Kidney (tissue), 14 donors: ENCODE results near the gene CMTM5. TPM values are rescaled to one million over a fixed set of nuclear protein-coding genes. Genes with fewer than 3 reads are reported as not detected.

Source experiments
- DNase-seq, 5 donors: peaks; one replicate each; pipeline ENCODE4 v3.0.0-alpha.2; 2013 to 2020
- FAIRE-seq: peaks from 2 replicates; lab custom pipeline; 2012; peaks lifted over from hg19 to GRCh38; lab: Jason Lieb, UNC
- H3K27ac ChIP-seq, 2 donors: one replicate each; pipeline ENCODE4 v1.7.0; 2013; ENCODE audit warnings: low read depth in 2 of 2, low read length in 2 of 2, inconsistent platforms in 1 of 2
- H3K27me3 ChIP-seq: one replicate; pipeline ENCODE4 v1.7.1; 2013; ENCODE audit warnings: low read length, inconsistent platforms; ENCODE audit not compliant: control insufficient read depth, insufficient read depth
- H3K36me3 ChIP-seq, 3 donors: one replicate each; pipeline versions ENCODE4 v1.7.0 to v1.7.1; 2013; ENCODE audit warnings: low read length in 3 of 3, control low read depth in 1 of 3, inconsistent platforms in 1 of 3; ENCODE audit not compliant: insufficient read depth in 3 of 3, control insufficient read depth in 2 of 3
- H3K4me1 ChIP-seq, 3 donors: one replicate each; pipeline versions ENCODE4 v1.7.0 to v1.7.1; 2013; ENCODE audit warnings: low read length in 3 of 3, inconsistent platforms in 1 of 3, low read depth in 1 of 3; ENCODE audit not compliant: control insufficient read depth in 2 of 3, insufficient read depth in 2 of 3
- H3K4me3 ChIP-seq, 3 donors: one replicate each; pipeline versions ENCODE4 v1.7.0 to v1.8.1; 2013; ENCODE audit warnings: low read length in 3 of 3, control low read depth in 1 of 3, inconsistent platforms in 1 of 3
- H3K9ac ChIP-seq, 3 donors: one replicate each; pipeline versions ENCODE4 v1.7.0 to v1.7.1; 2013; ENCODE audit warnings: low read length in 3 of 3, control low read depth in 1 of 3, inconsistent platforms in 1 of 3
- H3K9me3 ChIP-seq, 3 donors: one replicate each; pipeline versions ENCODE4 v1.7.0 to v1.7.1; 2013; ENCODE audit warnings: low read length in 3 of 3, control low read depth in 1 of 3, inconsistent platforms in 1 of 3; ENCODE audit not compliant: control insufficient read depth in 2 of 3, insufficient read depth in 1 of 3
- intact Hi-C: fragments of 100-400 bp; cut with DNase I; formaldehyde crosslinking; loops from one replicate; pipeline ENCODE4 v1.11.1; 2022
- polyA plus RNA-seq: library from polyadenylated mRNA; stranded (reverse); fragments of 350-450 nt; fragmentation: Illumina TruSeq; extraction: RNeasy Lipid Tissue Mini Kit (QIAGEN cat#74804); gene quantifications from one replicate; pipeline ENCODE4 v1.2.3, GENCODE V29; 2014; ENCODE audit warnings: low read depth, low replicate concordance; ENCODE audit not compliant: insufficient read depth
- total RNA-seq: library from RNA; stranded (reverse); fragmentation: NEBNext Ultra II Directional; extraction: Animal tissue kit (Norgen Biotek cat#: 25700); gene quantifications from one replicate; pipeline ENCODE4 v1.2.1, GENCODE V29; 2021
- TF ChIP-seq, protein P1 (sequence below): IDR thresholded peaks from 3 replicates; pipeline ENCODE4 v1.5.1; 2012; ENCODE audit warnings: mild to moderate bottlenecking, moderate library complexity, borderline replicate concordance; ENCODE audit not compliant: insufficient read depth; ENCODE audit errors: extremely low read depth
- donor health status: control.
- donor health status: control.
- donor health status: control.
- donor health status: control.
- donor health status: control.
- donor health status: DM: yes; HTN: yes; CAD: no.
- donor health status: Normal renal cell carcinoma (clear cell type).

CMTM5 gene
- total and polyA plus RNA-seq, 2 donors from 2014 or later, result 0.54 to 1.1 TPM

DNA sequence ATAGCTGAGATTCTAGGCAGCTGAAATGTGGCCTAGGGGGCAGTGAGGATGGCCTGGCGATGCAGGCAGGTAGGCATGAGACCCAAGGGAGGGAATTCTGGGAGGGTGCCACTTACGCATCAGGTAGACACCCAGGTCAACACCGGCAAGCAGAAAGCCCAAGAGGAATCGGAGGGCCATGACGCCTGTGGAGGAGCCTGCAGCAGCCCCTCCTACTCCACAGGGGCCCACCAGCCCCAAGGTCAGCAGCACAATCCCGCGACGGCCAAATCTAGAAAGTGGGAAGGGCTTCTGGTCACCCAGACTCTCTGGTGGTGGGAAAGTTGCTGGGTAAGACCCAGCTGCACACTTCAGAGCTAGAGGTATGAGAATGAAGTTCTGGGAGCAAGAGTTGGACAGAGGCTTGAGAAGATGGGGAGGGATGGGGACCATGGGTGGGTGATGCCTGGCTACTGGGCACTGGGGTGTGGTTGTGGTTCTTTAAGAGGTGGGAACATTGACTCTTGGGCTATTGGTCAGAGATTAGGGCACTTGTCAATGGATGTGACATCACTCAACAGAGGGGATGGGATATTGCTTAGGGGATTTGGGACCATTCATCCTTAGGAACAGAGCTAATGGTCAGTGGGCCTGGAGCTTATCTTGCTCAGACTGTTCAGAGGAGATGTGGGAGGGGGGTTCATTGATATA lies 27.5 kb upstream of the CMTM5 start:
- no peaks in the 10 kb centered on the region for H3K9me3 ChIP-seq

DNA sequence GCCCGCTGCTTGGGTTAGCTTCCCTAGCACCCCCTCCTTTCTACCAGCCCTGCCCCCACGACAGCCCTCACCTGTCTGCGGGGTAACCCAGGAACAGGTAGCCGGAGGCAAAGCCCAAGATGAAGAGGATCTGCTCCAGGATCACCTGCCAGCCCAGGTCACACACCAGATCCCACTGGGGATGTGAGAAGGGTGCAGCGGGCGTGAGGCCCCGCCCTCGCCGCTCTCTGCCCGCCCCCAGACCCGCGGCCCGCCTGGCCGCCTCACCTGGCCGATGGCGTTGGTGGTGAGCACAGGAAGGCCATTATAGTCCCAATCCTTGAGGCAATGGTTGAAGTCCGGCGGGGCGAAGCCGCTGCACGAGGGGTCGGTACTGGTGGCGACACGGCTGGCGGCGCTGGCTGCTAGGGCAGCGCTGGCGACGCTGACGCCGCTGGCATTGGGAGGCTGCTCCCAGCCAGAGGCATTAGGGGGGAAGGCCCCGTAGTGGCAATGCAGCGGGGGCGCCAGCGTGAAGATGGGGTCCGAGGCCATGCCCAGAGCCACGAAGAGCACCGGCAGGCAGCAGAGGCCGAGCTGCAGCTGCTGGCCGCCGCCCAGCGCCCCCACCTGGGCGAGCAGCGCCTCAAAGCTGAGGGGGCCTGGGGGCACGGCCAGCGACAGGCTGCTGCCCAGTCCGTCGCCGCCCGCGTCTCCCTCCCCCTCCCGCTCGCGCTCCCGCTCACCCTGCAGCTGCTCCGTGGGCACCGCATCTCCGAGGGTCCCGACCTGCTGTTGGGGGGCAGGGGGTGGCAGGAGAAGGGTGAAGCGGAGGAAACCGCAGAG lies 25.0 kb upstream of the CMTM5 start:
- Histone ChIP-seq H3K36me3 (no peaks in the 10 kb centered on the region), H3K9me3 (no peaks in the 10 kb centered on the region), H3K27ac (no peak overlapping the region), H3K4me1 (peaks cover 0 to 7% (median 0%) of the 10 kb centered on the region in 3 donors), H3K4me3 (peak overlapping the region; percentile 32 to 73 (median 66)), H3K9ac (peak overlapping the region in 2 of 3 donors; percentile 20 to 68), H3K27me3 (no peaks in the 10 kb centered on the region)
- no peak for FAIRE-seq
- DNase-seq, result peak; percentile 49 to 68 (median 56)
- intact Hi-C loops, result no loop called here
- TF ChIP-seq, protein P1, sequence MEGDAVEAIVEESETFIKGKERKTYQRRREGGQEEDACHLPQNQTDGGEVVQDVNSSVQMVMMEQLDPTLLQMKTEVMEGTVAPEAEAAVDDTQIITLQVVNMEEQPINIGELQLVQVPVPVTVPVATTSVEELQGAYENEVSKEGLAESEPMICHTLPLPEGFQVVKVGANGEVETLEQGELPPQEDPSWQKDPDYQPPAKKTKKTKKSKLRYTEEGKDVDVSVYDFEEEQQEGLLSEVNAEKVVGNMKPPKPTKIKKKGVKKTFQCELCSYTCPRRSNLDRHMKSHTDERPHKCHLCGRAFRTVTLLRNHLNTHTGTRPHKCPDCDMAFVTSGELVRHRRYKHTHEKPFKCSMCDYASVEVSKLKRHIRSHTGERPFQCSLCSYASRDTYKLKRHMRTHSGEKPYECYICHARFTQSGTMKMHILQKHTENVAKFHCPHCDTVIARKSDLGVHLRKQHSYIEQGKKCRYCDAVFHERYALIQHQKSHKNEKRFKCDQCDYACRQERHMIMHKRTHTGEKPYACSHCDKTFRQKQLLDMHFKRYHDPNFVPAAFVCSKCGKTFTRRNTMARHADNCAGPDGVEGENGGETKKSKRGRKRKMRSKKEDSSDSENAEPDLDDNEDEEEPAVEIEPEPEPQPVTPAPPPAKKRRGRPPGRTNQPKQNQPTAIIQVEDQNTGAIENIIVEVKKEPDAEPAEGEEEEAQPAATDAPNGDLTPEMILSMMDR, result no peak

More for the DNA sequence above, 27.5 kb upstream of the CMTM5 start:
- Histone ChIP-seq H3K9ac (no peak overlapping the region), H3K27ac (no peak overlapping the region), H3K4me3 (no peak overlapping the region), H3K27me3 (no peaks in the 10 kb centered on the region), H3K36me3 (no peaks in the 10 kb centered on the region), H3K4me1 (peaks cover 0 to 7% (median 0%) of the 10 kb centered on the region in 3 donors)
- TF ChIP-seq, protein P1, result no peak
- FAIRE-seq (no peak), DNase-seq (no peak)
- intact Hi-C loops, result no loop called here

DNA sequence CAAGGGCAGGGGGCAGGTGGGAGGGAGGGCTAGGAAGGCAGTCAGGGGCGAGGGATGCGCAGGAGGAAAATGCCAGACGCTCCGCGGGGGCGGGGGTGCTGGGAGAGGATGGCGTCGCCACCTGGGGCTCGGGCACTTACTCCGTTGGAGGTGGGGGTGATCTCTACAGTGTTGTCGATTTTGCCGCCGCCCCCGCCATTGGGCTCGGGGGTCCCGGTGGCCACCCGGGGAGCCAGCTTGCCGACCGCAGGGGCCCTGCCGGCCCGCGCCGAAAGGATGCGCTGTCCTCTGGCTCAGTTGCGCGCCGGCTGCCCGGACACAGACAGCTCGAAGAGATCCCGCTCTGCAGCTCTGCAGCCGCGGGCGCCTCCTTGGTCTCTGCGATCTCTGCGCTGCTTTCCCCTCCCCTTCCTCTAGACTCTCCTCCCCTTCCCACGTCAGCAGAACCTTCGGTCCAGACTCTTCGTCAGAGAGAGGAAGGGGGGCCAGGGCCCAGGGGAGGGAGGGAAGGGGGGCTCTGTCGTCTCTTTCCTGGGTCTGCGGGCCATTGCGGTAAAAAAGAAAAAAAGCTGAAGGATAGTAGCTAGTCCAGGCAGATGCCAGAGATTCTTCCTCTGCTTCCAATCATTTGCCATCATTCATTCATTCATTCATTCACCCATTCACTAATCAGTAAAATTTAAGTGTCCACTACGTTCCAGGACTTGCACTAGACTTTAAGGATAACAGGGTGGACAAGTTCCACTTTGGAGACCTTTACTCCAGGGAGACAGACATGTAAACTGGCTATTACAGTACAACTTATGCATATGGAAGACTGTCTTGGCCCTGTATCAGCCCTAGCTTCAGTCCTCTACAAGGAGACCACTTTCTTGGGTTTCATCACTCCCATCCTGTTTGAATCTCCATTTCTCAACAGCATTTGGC lies 24.1 kb upstream of the CMTM5 start, which contains the start of gene SLC22A17:
Gene SLC22A17 (minus strand): TSS at position 382 of the 927 bp plus-strand sequence.
- peaks cover 0 to 7% (median 0%) of the 10 kb centered on the region in 3 donors for H3K4me1 ChIP-seq

More for the DNA sequence above, 24.1 kb upstream of the CMTM5 start, which contains the start of gene SLC22A17:
- DNase-seq (peak; percentile 89 to 97 (median 93)), FAIRE-seq (no peak)
- Histone ChIP-seq H3K36me3 (no peaks in the 10 kb centered on the region), H3K27me3 (no peaks in the 10 kb centered on the region), H3K9me3 (no peaks in the 10 kb centered on the region), H3K4me3 (peak within 1 kb of the TSS; percentile 44 to 73 (median 66)), H3K27ac (no peak within 1 kb of the TSS), H3K9ac (peak within 1 kb of the TSS; percentile 20 to 68 (median 39))
- intact Hi-C loops, result no loop called here
- TF ChIP-seq, protein P1, result no peak
